ENCODE data around the gene LIME1. TPM values are rescaled to one million over a fixed set of nuclear protein-coding genes. Genes with fewer than 3 reads are reported as not detected.

Gene LIME1
- total and polyA plus RNA-seq, 9 donors = 2.5 to 8.1 (median 5.2) TPM

GRCh38 chr20:63787302-63787701 is 50.8 kb downstream of the LIME1 start:
- no peaks in the 10 kb centered on the region for H3K9me3 ChIP-seq (replicated peaks; ENCODE audit: control insufficient read depth, low read depth, low read length)
- peak; percentile 44 for DNase-seq
- 81% methylated on average over 8 of the region's 11 CpGs for WGBS (ENCODE audit: insufficient coverage)
- peaks cover 43% of the 10 kb centered on the region for H3K4me1 ChIP-seq (ENCODE audit: control insufficient read depth, insufficient read depth, low read length)
- no peaks in the 10 kb centered on the region for H3K27me3 ChIP-seq (ENCODE audit: control insufficient read depth, insufficient read depth, low read length)
- H3K4me3 ChIP-seq (ENCODE audit: low read length) = no peak overlapping the region
- H3K27ac ChIP-seq (ENCODE audit: low read length) = peak overlapping the region; percentile 80
- peaks cover 23% of the 10 kb centered on the region for H3K36me3 ChIP-seq (ENCODE audit: control insufficient read depth, insufficient read depth, low read length)

GRCh38 chr20:63787749-63788148 is 51.3 kb downstream of the LIME1 start:
- peaks cover 43% of the 10 kb centered on the region for H3K4me1 ChIP-seq (ENCODE audit: control insufficient read depth, insufficient read depth, low read length)
- no peaks in the 10 kb centered on the region for H3K27me3 ChIP-seq (ENCODE audit: control insufficient read depth, insufficient read depth, low read length)
- 77% methylated on average over 16 of the region's 16 CpGs for WGBS (ENCODE audit: insufficient coverage)
- no peaks in the 10 kb centered on the region for H3K9me3 ChIP-seq (replicated peaks; ENCODE audit: control insufficient read depth, low read depth, low read length)
- H3K36me3 ChIP-seq (ENCODE audit: control insufficient read depth, insufficient read depth, low read length) = peaks cover 23% of the 10 kb centered on the region
- H3K4me3 ChIP-seq (ENCODE audit: low read length) = no peak overlapping the region
- peak overlapping the region; percentile 80 for H3K27ac ChIP-seq (ENCODE audit: low read length)
- DNase-seq = no peak

Other genes with a start within 250 kb of the LIME1 start
- gene EEF1A2, start 237.6 kb upstream of the LIME1 start, total RNA-seq = 330 TPM
- gene EEF1A2, start 237.6 kb upstream of the LIME1 start, polyA plus RNA-seq (ENCODE audit: insufficient read depth in 1 of 8, insufficient read length in 8 of 8, low replicate concordance in 1 of 8) = 100 to 1,000 TPM; 377 to 890 (median 715) TPM
- gene PPDPF, start 215.9 kb upstream of the LIME1 start, total RNA-seq = 47.3 TPM
- 100 to 1,000 TPM; 172 to 370 (median 233) TPM for gene PPDPF, start 215.9 kb upstream of the LIME1 start, polyA plus RNA-seq (ENCODE audit: insufficient read depth in 1 of 8, insufficient read length in 8 of 8, low replicate concordance in 1 of 8)
- not detected for gene PTK6, start 199.3 kb upstream of the LIME1 start, total RNA-seq
- gene PTK6, start 199.3 kb upstream of the LIME1 start, polyA plus RNA-seq (ENCODE audit: insufficient read depth in 1 of 8, insufficient read length in 8 of 8, low replicate concordance in 1 of 8) = under 1 TPM; 0.08 to 0.61 (median 0.34) TPM
- gene SRMS, start 188.9 kb upstream of the LIME1 start, total RNA-seq = not detected
- gene SRMS, start 188.9 kb upstream of the LIME1 start, polyA plus RNA-seq (ENCODE audit: insufficient read depth in 1 of 8, insufficient read length in 8 of 8, low replicate concordance in 1 of 8) = not detected
- gene FNDC11, start 182.5 kb upstream of the LIME1 start, total RNA-seq = 0.09 TPM
- gene FNDC11, start 182.5 kb upstream of the LIME1 start, polyA plus RNA-seq (ENCODE audit: insufficient read depth in 1 of 8, insufficient read length in 8 of 8, low replicate concordance in 1 of 8) = under 1 TPM; 0.07 to 0.31 (median 0.14) TPM
- 5.8 TPM for gene HELZ2, start 162.4 kb upstream of the LIME1 start, total RNA-seq
- 10 to 100 TPM in 1 of 8 donors, 1 to 10 TPM in 7; 5.8 to 12.4 (median 7.6) TPM for gene HELZ2, start 162.4 kb upstream of the LIME1 start, polyA plus RNA-seq (ENCODE audit: insufficient read depth in 1 of 8, insufficient read length in 8 of 8, low replicate concordance in 1 of 8)
- gene GMEB2, start 109.6 kb upstream of the LIME1 start, total RNA-seq = 5.9 TPM
- 1 to 10 TPM; 7.1 to 9.5 (median 8.1) TPM for gene GMEB2, start 109.6 kb upstream of the LIME1 start, polyA plus RNA-seq (ENCODE audit: insufficient read depth in 1 of 8, insufficient read length in 8 of 8, low replicate concordance in 1 of 8)
- gene STMN3, start 83.2 kb upstream of the LIME1 start, total RNA-seq = 18.3 TPM
- 10 to 100 TPM; 12.3 to 31.9 (median 19.4) TPM for gene STMN3, start 83.2 kb upstream of the LIME1 start, polyA plus RNA-seq (ENCODE audit: insufficient read depth in 1 of 8, insufficient read length in 8 of 8, low replicate concordance in 1 of 8)
- gene RTEL1, start 78.4 kb upstream of the LIME1 start, total RNA-seq = 8.4 TPM
- gene RTEL1, start 78.4 kb upstream of the LIME1 start, polyA plus RNA-seq (ENCODE audit: insufficient read depth in 1 of 8, insufficient read length in 8 of 8, low replicate concordance in 1 of 8) = 10 to 100 TPM in 5 of 8 donors, 1 to 10 TPM in 3; 8.7 to 13.3 (median 11.1) TPM
- 1.6 TPM for gene TNFRSF6B, start 40.0 kb upstream of the LIME1 start, total RNA-seq
- 1 to 10 TPM in 7 of 8 donors, under 1 TPM in 1; 0.55 to 2.4 (median 1.3) TPM for gene TNFRSF6B, start 40.0 kb upstream of the LIME1 start, polyA plus RNA-seq (ENCODE audit: insufficient read depth in 1 of 8, insufficient read length in 8 of 8, low replicate concordance in 1 of 8)
- gene ARFRP1, start 28.7 kb upstream of the LIME1 start, total RNA-seq = 32.8 TPM
- 10 to 100 TPM; 26.2 to 33.0 (median 31.0) TPM for gene ARFRP1, start 28.7 kb upstream of the LIME1 start, polyA plus RNA-seq (ENCODE audit: insufficient read depth in 1 of 8, insufficient read length in 8 of 8, low replicate concordance in 1 of 8)
- gene ZGPAT, start 28.6 kb upstream of the LIME1 start, total RNA-seq = 13.1 TPM
- gene ZGPAT, start 28.6 kb upstream of the LIME1 start, polyA plus RNA-seq (ENCODE audit: insufficient read depth in 1 of 8, insufficient read length in 8 of 8, low replicate concordance in 1 of 8) = 10 to 100 TPM; 13.0 to 18.2 (median 16.4) TPM
- gene SLC2A4RG, start 3.1 kb downstream of the LIME1 start, total RNA-seq = 58.2 TPM
- 100 to 1,000 TPM; 112 to 160 (median 133) TPM for gene SLC2A4RG, start 3.1 kb downstream of the LIME1 start, polyA plus RNA-seq (ENCODE audit: insufficient read depth in 1 of 8, insufficient read length in 8 of 8, low replicate concordance in 1 of 8)
- gene ZBTB46, start 94.6 kb downstream of the LIME1 start, total RNA-seq = 20.7 TPM
- 10 to 100 TPM; 14.2 to 20.9 (median 18.2) TPM for gene ZBTB46, start 94.6 kb downstream of the LIME1 start, polyA plus RNA-seq (ENCODE audit: insufficient read depth in 1 of 8, insufficient read length in 8 of 8, low replicate concordance in 1 of 8)
- gene ABHD16B, start 124.8 kb downstream of the LIME1 start, total RNA-seq = not detected
- gene ABHD16B, start 124.8 kb downstream of the LIME1 start, polyA plus RNA-seq (ENCODE audit: insufficient read depth in 1 of 8, insufficient read length in 8 of 8, low replicate concordance in 1 of 8) = not detected
- 48.9 TPM for gene TPD52L2, start 128.6 kb downstream of the LIME1 start, total RNA-seq
- 10 to 100 TPM; 69.0 to 86.7 (median 79.4) TPM for gene TPD52L2, start 128.6 kb downstream of the LIME1 start, polyA plus RNA-seq (ENCODE audit: insufficient read depth in 1 of 8, insufficient read length in 8 of 8, low replicate concordance in 1 of 8)
- 29.7 TPM for gene DNAJC5, start 158.5 kb downstream of the LIME1 start, total RNA-seq
- gene DNAJC5, start 158.5 kb downstream of the LIME1 start, polyA plus RNA-seq (ENCODE audit: insufficient read depth in 1 of 8, insufficient read length in 8 of 8, low replicate concordance in 1 of 8) = 10 to 100 TPM; 26.8 to 37.9 (median 32.4) TPM
- gene UCKL1, start 219.8 kb downstream of the LIME1 start, total RNA-seq = 24.8 TPM
- gene UCKL1, start 219.8 kb downstream of the LIME1 start, polyA plus RNA-seq (ENCODE audit: insufficient read depth in 1 of 8, insufficient read length in 8 of 8, low replicate concordance in 1 of 8) = 10 to 100 TPM; 31.2 to 56.5 (median 44.5) TPM
- gene ZNF512B, start 233.3 kb downstream of the LIME1 start, total RNA-seq = 15.5 TPM
- gene ZNF512B, start 233.3 kb downstream of the LIME1 start, polyA plus RNA-seq (ENCODE audit: insufficient read depth in 1 of 8, insufficient read length in 8 of 8, low replicate concordance in 1 of 8) = 10 to 100 TPM; 20.1 to 34.0 (median 28.0) TPM
- 1.5 TPM for gene SAMD10, start 243.0 kb downstream of the LIME1 start, total RNA-seq
- gene SAMD10, start 243.0 kb downstream of the LIME1 start, polyA plus RNA-seq (ENCODE audit: insufficient read depth in 1 of 8, insufficient read length in 8 of 8, low replicate concordance in 1 of 8) = 1 to 10 TPM; 2.4 to 4.4 (median 3.8) TPM
- gene PRPF6, start 244.5 kb downstream of the LIME1 start, total RNA-seq = 42.8 TPM
- gene PRPF6, start 244.5 kb downstream of the LIME1 start, polyA plus RNA-seq (ENCODE audit: insufficient read depth in 1 of 8, insufficient read length in 8 of 8, low replicate concordance in 1 of 8) = 10 to 100 TPM; 50.5 to 64.4 (median 57.9) TPM

Measured in muscle of leg (tissue), 11 donors.